SK-N-SH treated with all-trans-retinoic acid at 6 μM for 48 hours (cell line): ENCODE data around the gene HBS1L.

ENCODE experiments used
- ATAC-seq: fragments of 200-7000 bp; cut with Tn5 transposase; 3 replicates; pipeline ENCODE4 v1.9.1; 2020; ENCODE audit warnings: mild to moderate bottlenecking, moderate library complexity
- BACH2 ChIP-seq: fragments of 250-450 bp; sonication (Bioruptor Pico); IDR thresholded peaks from 2 replicates; pipeline ENCODE4 v1.9.0; 2021; ENCODE audit warnings: mild to moderate bottlenecking, borderline replicate concordance
- CREB5 ChIP-seq: fragments of 250-450 bp; sonication (Bioruptor Pico); IDR thresholded peaks from 2 replicates; pipeline ENCODE4 v1.5.1; 2020; ENCODE audit warnings: low read depth, mild to moderate bottlenecking, moderate library complexity
- CSRNP3 ChIP-seq: fragments of 250-450 bp; sonication (Bioruptor Pico); IDR thresholded peaks from 2 replicates; pipeline ENCODE4 v1.5.1; 2021; ENCODE audit warnings: mild to moderate bottlenecking, moderate library complexity
- ESRRG ChIP-seq: fragments of 250-450 bp; sonication (Bioruptor Pico); IDR thresholded peaks from 2 replicates; pipeline ENCODE4 v1.6.1; 2021; ENCODE audit warnings: mild to moderate bottlenecking
- ISL1 ChIP-seq: fragments of 250-450 bp; sonication (Bioruptor Pico); IDR thresholded peaks from 2 replicates; pipeline ENCODE4 v2.1.2; 2022; ENCODE audit warnings: mild to moderate bottlenecking, moderate library complexity
- OSR1 ChIP-seq: fragments of 250-450 bp; sonication (Bioruptor Pico); IDR thresholded peaks from 2 replicates; pipeline ENCODE4 v1.8.0; 2022; ENCODE audit warnings: moderate library complexity, mild to moderate bottlenecking, inconsistent platforms
- PATZ1 ChIP-seq: fragments of 250-450 bp; sonication (Bioruptor Pico); IDR thresholded peaks from 2 replicates; pipeline ENCODE4 v1.8.0; 2020; ENCODE audit warnings: mild to moderate bottlenecking, moderate library complexity, borderline replicate concordance
- POU6F1 ChIP-seq: fragments of 250-450 bp; sonication (Bioruptor Pico); IDR thresholded peaks from 2 replicates; pipeline ENCODE4 v1.8.0; 2021; ENCODE audit warnings: low read depth, mild to moderate bottlenecking, moderate library complexity, borderline replicate concordance
- PPARA ChIP-seq: fragments of 250-450 bp; sonication (Bioruptor Pico); IDR thresholded peaks from 2 replicates; pipeline ENCODE4 v1.5.0; 2020; ENCODE audit warnings: mild to moderate bottlenecking, borderline replicate concordance
- RARB ChIP-seq: fragments of 250-450 bp; sonication (Bioruptor Pico); IDR thresholded peaks from 2 replicates; pipeline ENCODE4 v1.8.0; 2021; ENCODE audit warnings: mild to moderate bottlenecking, moderate library complexity
- SNAI2 ChIP-seq: fragments of 250-450 bp; sonication (Bioruptor Pico); IDR thresholded peaks from 2 replicates; pipeline ENCODE4 v1.5.0; 2020; ENCODE audit warnings: mild to moderate bottlenecking, moderate library complexity
- TCF4 ChIP-seq: fragments of 250-450 bp; sonication (Bioruptor Pico); IDR thresholded peaks from 2 replicates; pipeline ENCODE4 v1.8.0; 2021; ENCODE audit warnings: mild to moderate bottlenecking, moderate library complexity, borderline replicate concordance
- TOX ChIP-seq: fragments of 250-450 bp; sonication (Bioruptor Pico); IDR thresholded peaks from 2 replicates; pipeline ENCODE4 v1.8.0; 2021; ENCODE audit warnings: mild to moderate bottlenecking, moderate library complexity, borderline replicate concordance
- ZC3H10 ChIP-seq: fragments of 250-450 bp; sonication (Bioruptor Pico); IDR thresholded peaks from 2 replicates; pipeline ENCODE4 v1.5.1; 2021; ENCODE audit warnings: mild to moderate bottlenecking, moderate library complexity
- ZFP3 ChIP-seq: fragments of 250-450 bp; sonication (Bioruptor Pico); IDR thresholded peaks from 2 replicates; pipeline ENCODE4 v1.5.0; 2020; ENCODE audit warnings: mild to moderate bottlenecking, moderate library complexity
- ZFP30 ChIP-seq: fragments of 450-650 bp; formaldehyde crosslinking; IDR thresholded peaks from 2 replicates; pipeline ENCODE4 v1.5.0; 2022; ENCODE audit warnings: mild to moderate bottlenecking, moderate library complexity
- ZNF565 ChIP-seq: fragments of 450-650 bp; formaldehyde crosslinking; conservative IDR thresholded peaks from 2 replicates; pipeline ENCODE4 v1.5.0; 2020; ENCODE audit warnings: low read depth, mild to moderate bottlenecking, moderate library complexity
- ZNF8 ChIP-seq: fragments of 450-650 bp; formaldehyde crosslinking; IDR thresholded peaks from 2 replicates; pipeline ENCODE4 v1.5.0; 2020; ENCODE audit warnings: mild to moderate bottlenecking, moderate library complexity

The HBS1L gene

GRCh38 chr6:135036731-135037420 is 17.7 kb downstream of the HBS1L start (continued):
- no peak for TF ChIP-seq PPARA (CRISPR knock-in tag)

- ATAC-seq: no peak
- TF ChIP-seq ZC3H10: no peak
- TF ChIP-seq ISL1 (CRISPR knock-in tag): no peak
- TF ChIP-seq RARB (CRISPR knock-in tag): no peak
- TF ChIP-seq POU6F1 (CRISPR knock-in tag): no peak
- no peak for TF ChIP-seq ZFP30 (CRISPR knock-in tag)
- TF ChIP-seq SNAI2 (CRISPR knock-in tag): no peak
- TF ChIP-seq TOX (CRISPR knock-in tag): no peak
- no peak for TF ChIP-seq OSR1 (CRISPR knock-in tag)
- no peak for TF ChIP-seq ZNF565 (CRISPR knock-in tag)
- TF ChIP-seq CREB5: no peak
- no peak for TF ChIP-seq PATZ1
- no peak for TF ChIP-seq BACH2 (CRISPR knock-in tag)
Measured at GRCh38 chr6:135033238-135033637, 21.4 kb downstream of the HBS1L start.

- ATAC-seq: no peak
- TF ChIP-seq ISL1 (CRISPR knock-in tag): no peak
Measured at GRCh38 chr6:135030532-135031178, 24.0 kb downstream of the HBS1L start.

GRCh38 chr6:135030056-135030473 is 24.6 kb downstream of the HBS1L start:
- no peak for TF ChIP-seq ISL1 (CRISPR knock-in tag)
- TF ChIP-seq ZNF8 (CRISPR knock-in tag): no peak
- no peak for TF ChIP-seq TOX (CRISPR knock-in tag)
- no peak for TF ChIP-seq TCF4 (CRISPR knock-in tag)
- no peak for TF ChIP-seq CSRNP3 (CRISPR knock-in tag)
- no peak for TF ChIP-seq POU6F1 (CRISPR knock-in tag)
- TF ChIP-seq ESRRG: no peak
- no peak for TF ChIP-seq ZNF565 (CRISPR knock-in tag)
- no peak for TF ChIP-seq ZC3H10
- no peak for ATAC-seq

GRCh38 chr6:135025775-135026174 is 28.8 kb downstream of the HBS1L start:
- ATAC-seq: no peak
- TF ChIP-seq ZC3H10: no peak
- no peak for TF ChIP-seq ZFP3 (CRISPR knock-in tag)
- TF ChIP-seq CREB5: no peak
- TF ChIP-seq ESRRG: no peak
- TF ChIP-seq PATZ1: no peak
